ENCODE results near the gene DAZAP2.
"Not testable (repeated sequence)": the region's sequence is repeated elsewhere in the genome, so short reads cannot be mapped to it uniquely, and the experiment has no call there.

DAZAP2 gene

GRCh38 chr12:51217968-51218606 lies 20.5 kb upstream of the DAZAP2 start, which contains the start of gene POU6F1:
POU6F1 (minus strand) TSS chr12:51218062; CDS start chr12:51206836, 11,226 bp downstream.
- peak; percentile 75 for DNase-seq

- no peak for DNase-seq
Measured at GRCh38 chr12:51218607-51219161, 19.9 kb upstream of the DAZAP2 start.

GRCh38 chr12:51219322-51219721 lies 19.3 kb upstream of the DAZAP2 start:
- no peak for DNase-seq

- DNase-seq, result not testable (repeated sequence)
Measured at GRCh38 chr12:51219857-51220256, 18.8 kb upstream of the DAZAP2 start.

- no peak for DNase-seq
Measured at GRCh38 chr12:51222461-51222860, 16.2 kb upstream of the DAZAP2 start.

GRCh38 chr12:51224625-51225024 lies 14.0 kb upstream of the DAZAP2 start:
- DNase-seq, result no peak

- no peak for DNase-seq
Measured at GRCh38 chr12:51225234-51225633, 13.4 kb upstream of the DAZAP2 start.

- DNase-seq, result no peak
Measured at GRCh38 chr12:51225771-51226170, 12.9 kb upstream of the DAZAP2 start.

GRCh38 chr12:51227112-51227511 lies 11.5 kb upstream of the DAZAP2 start:
- DNase-seq, result not testable (repeated sequence)

GRCh38 chr12:51227962-51228361 lies 10.7 kb upstream of the DAZAP2 start:
- no peak for DNase-seq

GRCh38 chr12:51229116-51229809 lies 9.4 kb upstream of the DAZAP2 start:
- no peak for DNase-seq

- DNase-seq, result no peak
Measured at GRCh38 chr12:51232642-51233041, 6.0 kb upstream of the DAZAP2 start.

GRCh38 chr12:51234530-51234929 lies 4.1 kb upstream of the DAZAP2 start:
- DNase-seq, result no peak

GRCh38 chr12:51238037-51238509 lies 553 bp upstream of the DAZAP2 start:
- no peak for DNase-seq

- no peak for DNase-seq
Measured at GRCh38 chr12:51240971-51241370, 2.3 kb downstream of the DAZAP2 start.

GRCh38 chr12:51242120-51242519 lies 3.5 kb downstream of the DAZAP2 start:
- DNase-seq, result no peak

- DNase-seq, result no peak
Measured at GRCh38 chr12:51242876-51243275, 4.2 kb downstream of the DAZAP2 start.

- DNase-seq, result no peak
Measured at GRCh38 chr12:51244269-51244668, 5.6 kb downstream of the DAZAP2 start.

GRCh38 chr12:51245476-51246253 lies 7.0 kb downstream of the DAZAP2 start:
- no peak for DNase-seq

- peak; percentile 49 for DNase-seq
Measured at GRCh38 chr12:51246254-51246853, 7.7 kb downstream of the DAZAP2 start.

- no peak for DNase-seq
Measured at GRCh38 chr12:51247523-51248206, 9.0 kb downstream of the DAZAP2 start.

- DNase-seq, result no peak
Measured at GRCh38 chr12:51253276-51253675, 14.7 kb downstream of the DAZAP2 start.
